Pancreas (tissue), 10 donors: Measurements from ENCODE around the gene ENPP3. TPM values are rescaled to one million over a fixed set of nuclear protein-coding genes. Genes with fewer than 3 reads are reported as not detected.

Source experiments
- ATAC-seq, 4 donors: fragments of 200-7000 bp; cut with Tn5 transposase; one replicate each; pipeline versions ENCODE4 v1.8.0 to v1.9.1; 2020; ENCODE audit warnings: mild to moderate bottlenecking in 4 of 4, moderate library complexity in 4 of 4
- DNase-seq, 6 donors: peaks; one replicate each; pipeline ENCODE4 v3.0.0-alpha.2; 2020
- FAIRE-seq: peaks from 2 replicates; lab custom pipeline; 2012; peaks lifted over from hg19 to GRCh38; lab: Jason Lieb, UNC
- H3K27ac ChIP-seq, 4 donors: fragments of 200-600 bp; sonication (generic); 1 replicate in 3 of 4; 2 replicates in 1 of 4; pipeline versions ENCODE4 v1.5.0 to v1.8.0; 2020
- H3K27me3 ChIP-seq, 4 donors: fragments of 200-600 bp; one replicate each; pipeline ENCODE4 v1.8.0; 2021
- H3K36me3 ChIP-seq, 3 donors: fragments of 200-600 bp; sonication (generic) in 1 of 3; one replicate each; pipeline versions ENCODE4 v1.5.0 to v1.8.0; 2020 to 2021
- H3K4me1 ChIP-seq, 3 donors: fragments of 200-600 bp; one replicate each; pipeline ENCODE4 v1.8.0; 2021
- H3K4me3 ChIP-seq, 4 donors: fragments of 200-600 bp; sonication (generic) in 2 of 4; one replicate each; pipeline versions ENCODE4 v1.5.0 to v1.8.0; 2020 to 2021
- H3K9me3 ChIP-seq, 4 donors: fragments of 200-600 bp; one replicate each; pipeline ENCODE4 v1.8.0; 2021
- CTCF ChIP-seq, 4 donors: fragments of 200-600 bp; sonication (generic) in 3 of 4; IDR thresholded peaks; one replicate each; pipeline versions ENCODE4 v1.5.0 to v1.8.0; 2021; ENCODE audit warnings: antibody characterized with exemption in 4 of 4
- WGBS, 2 donors: extraction: QIAGEN DNeasy Blood & Tissue Kit; methylation state at CpG; one replicate each; pipeline ENCODE4 v1.1.7; 2013; 5-methylcytosine and 5-hydroxymethylcytosine counted together
- intact Hi-C, 3 donors: fragments of 100-400 bp; cut with DNase I; formaldehyde crosslinking; loops; one replicate each; pipeline versions ENCODE4 v1.11.1 to v1.14.2; 2022
- polyA plus RNA-seq, 2 donors: library from polyadenylated mRNA; stranded (reverse); fragments of 200-250 nt; gene quantifications; one replicate each; pipeline ENCODE4 v1.2.3, GENCODE V29; 2013
- total RNA-seq, 6 donors: library from RNA; stranded (reverse); fragmentation: NEBNext Ultra II Directional in 4 of 6; extraction: Animal tissue kit (Norgen Biotek cat#: 25700) in 4 of 6; gene quantifications; one replicate each; pipeline versions ENCODE4 v1.2.1 to v1.2.4, GENCODE V29; 2021 to 2023
- donor health status: healthy with polysubstance abuse.
- donor health status: DM: no; HTN: no; CAD: no; lungs with moderate emphysema.
- donor health status: DM: no; HTN: no; CAD: no.
- donor health status: control.
- donor health status: control.
- donor health status: Bipolar disorder and iron deficiency.
- donor health status: DM: yes; HTN: yes; CAD: no.
- donor health status: DM: no; HTN: no; CAD: no.
- donor health status: DM: no; HTN: no; CAD: no.
- donor health status: DM: yes; HTN: yes; CAD: no.

ENPP3 gene
- total and polyA plus RNA-seq, 8 donors = 0.07 to 0.38 (median 0.13) TPM; not detected in 3

- Histone ChIP-seq H3K4me1 (no peaks in the 10 kb centered on the region), H3K9me3 (no peaks in the 10 kb centered on the region), H3K4me3 (no peak overlapping the region), H3K27me3 (no peaks in the 10 kb centered on the region), H3K27ac (no peak overlapping the region), H3K36me3 (no peaks in the 10 kb centered on the region)
- no peak for TF ChIP-seq CTCF (IDR thresholded peaks at IDR 0.05)
- DNase-seq (no peak), FAIRE-seq (no peak), ATAC-seq (no peak)
- intact Hi-C loops = no loop called here
- WGBS, 2 donors = 69 to 79% methylated on average over 6 of the region's 6 CpGs
These were observed 5.5 kb downstream of the ENPP3 start for GRCh38 chr6:131642565-131642964.

- DNase-seq = peak in 3 of 6 donors; percentile 11 to 38 (median 22)
These were observed 6.0 kb downstream of the ENPP3 start for GRCh38 chr6:131642987-131643611.

GRCh38 chr6:131643855-131644460 is 6.9 kb downstream of the ENPP3 start:
- DNase-seq = no peak
- Histone ChIP-seq H3K4me1 (no peaks in the 10 kb centered on the region), H3K9me3 (no peaks in the 10 kb centered on the region), H3K36me3 (no peaks in the 10 kb centered on the region), H3K4me3 (no peak overlapping the region), H3K27me3 (no peaks in the 10 kb centered on the region), H3K27ac (no peak overlapping the region)
- intact Hi-C loops = no loop called here
- no peak for FAIRE-seq
- 59 to 64% methylated on average over 2 of the region's 2 CpGs for WGBS, 2 donors
- TF ChIP-seq CTCF (IDR thresholded peaks at IDR 0.05) = no peak
- ATAC-seq = no peak

More at GRCh38 chr6:131642987-131643611, 6.0 kb downstream of the ENPP3 start:
- H3K27me3 ChIP-seq = no peaks in the 10 kb centered on the region
- intact Hi-C loops = no loop called here
- no peaks in the 10 kb centered on the region for H3K4me1 ChIP-seq
- no peak for TF ChIP-seq CTCF (IDR thresholded peaks at IDR 0.05)
- no peak for FAIRE-seq
- H3K4me3 ChIP-seq = no peak overlapping the region
- no peak overlapping the region for H3K27ac ChIP-seq
- WGBS, 2 donors = 37 to 40% methylated on average over 3 of the region's 3 CpGs
- no peaks in the 10 kb centered on the region for H3K9me3 ChIP-seq
- H3K36me3 ChIP-seq = no peaks in the 10 kb centered on the region
- peak in 3 of 4 donors; percentile 30 to 75 (median 75) for ATAC-seq

GRCh38 chr6:131644921-131645320 is 7.8 kb downstream of the ENPP3 start:
- Histone ChIP-seq H3K36me3 (no peaks in the 10 kb centered on the region), H3K27me3 (no peaks in the 10 kb centered on the region), H3K4me3 (no peak overlapping the region), H3K4me1 (no peaks in the 10 kb centered on the region), H3K27ac (no peak overlapping the region), H3K9me3 (no peaks in the 10 kb centered on the region)
- WGBS, 2 donors = 62 to 70% methylated on average over 1 of the region's 1 CpG
- intact Hi-C loops = no loop called here
- TF ChIP-seq CTCF (IDR thresholded peaks at IDR 0.05) = no peak
- no peak for DNase-seq
- FAIRE-seq = no peak
- ATAC-seq = no peak

GRCh38 chr6:131645846-131646245 is 8.7 kb downstream of the ENPP3 start:
- WGBS, 2 donors = 93 to 95% methylated on average over 2 of the region's 2 CpGs
- FAIRE-seq (no peak), DNase-seq (no peak), ATAC-seq (no peak)
- Histone ChIP-seq H3K27me3 (no peaks in the 10 kb centered on the region), H3K4me3 (no peak overlapping the region), H3K27ac (no peak overlapping the region), H3K4me1 (no peaks in the 10 kb centered on the region), H3K36me3 (no peaks in the 10 kb centered on the region), H3K9me3 (no peaks in the 10 kb centered on the region)
- no peak for TF ChIP-seq CTCF (IDR thresholded peaks at IDR 0.05)
- intact Hi-C loops = no loop called here
